Cerebellar cortex (tissue), 1 donor: ENCODE results near the gene VSIR.

ENCODE experiments used
- DNase-seq: peaks from one replicate; pipeline ENCODE4 v3.0.0-alpha.2; 2015; ENCODE audit warnings: low spot score

Gene VSIR

DNA sequence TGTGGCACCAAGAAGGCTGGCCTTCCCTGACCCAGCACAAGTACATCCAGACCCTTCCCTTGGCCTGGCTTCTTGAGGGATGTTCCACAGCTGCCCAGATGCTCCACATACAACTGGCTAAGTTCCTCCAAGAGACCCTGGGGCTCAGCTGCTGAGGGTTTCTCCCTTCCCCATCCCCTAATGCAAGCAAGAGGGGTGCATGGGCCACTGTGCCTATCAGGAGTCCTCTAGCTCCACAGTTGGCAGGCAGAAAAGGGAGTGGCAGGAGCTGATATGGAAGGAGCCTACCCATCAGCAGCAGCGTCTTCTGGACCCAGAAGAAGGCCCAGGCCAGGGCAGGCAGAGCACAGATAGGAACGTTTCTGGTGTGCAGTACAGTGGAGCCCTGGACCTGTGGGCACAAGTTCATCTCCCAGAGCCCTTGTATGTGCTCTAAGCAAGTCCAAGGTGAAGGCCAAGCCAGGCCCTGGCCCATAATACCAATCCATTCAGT lies 26.2 kb downstream of the VSIR start:
- no peak for DNase-seq

DNA sequence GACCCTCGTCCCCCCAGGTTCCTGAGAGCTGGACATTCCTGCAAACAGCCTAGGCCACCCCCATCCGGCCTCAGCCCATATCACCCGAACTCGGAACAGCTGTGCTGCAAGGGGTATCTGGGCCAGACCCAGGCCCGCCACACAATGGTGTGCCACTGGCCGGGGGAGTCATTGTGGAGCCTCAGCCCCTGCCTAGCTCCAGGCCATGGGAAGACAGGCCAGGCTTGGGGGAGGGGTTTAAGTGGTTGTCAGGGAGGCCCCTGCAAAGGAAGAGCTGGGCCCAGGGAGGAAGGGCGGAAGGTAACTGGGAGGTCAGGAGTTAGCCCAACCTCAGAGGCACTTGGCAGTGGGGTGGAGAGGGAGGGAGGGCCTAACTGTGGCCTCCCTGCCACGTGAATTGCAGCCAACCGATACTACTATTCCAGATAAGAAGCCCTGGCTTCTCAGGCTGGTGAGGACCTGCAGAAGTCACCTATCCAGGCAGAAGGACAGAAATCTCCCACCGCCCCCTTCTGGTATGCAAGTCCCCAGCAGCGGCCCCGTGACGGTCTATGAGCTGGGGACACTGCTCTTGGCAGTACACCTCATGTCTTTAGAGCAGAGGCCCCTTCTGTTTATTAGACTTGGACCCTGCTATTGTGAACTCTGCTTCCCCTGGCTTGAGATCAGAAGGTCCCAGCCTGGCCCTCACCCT lies 26.8 kb downstream of the VSIR start:
- DNase-seq: peak; percentile 10

DNA sequence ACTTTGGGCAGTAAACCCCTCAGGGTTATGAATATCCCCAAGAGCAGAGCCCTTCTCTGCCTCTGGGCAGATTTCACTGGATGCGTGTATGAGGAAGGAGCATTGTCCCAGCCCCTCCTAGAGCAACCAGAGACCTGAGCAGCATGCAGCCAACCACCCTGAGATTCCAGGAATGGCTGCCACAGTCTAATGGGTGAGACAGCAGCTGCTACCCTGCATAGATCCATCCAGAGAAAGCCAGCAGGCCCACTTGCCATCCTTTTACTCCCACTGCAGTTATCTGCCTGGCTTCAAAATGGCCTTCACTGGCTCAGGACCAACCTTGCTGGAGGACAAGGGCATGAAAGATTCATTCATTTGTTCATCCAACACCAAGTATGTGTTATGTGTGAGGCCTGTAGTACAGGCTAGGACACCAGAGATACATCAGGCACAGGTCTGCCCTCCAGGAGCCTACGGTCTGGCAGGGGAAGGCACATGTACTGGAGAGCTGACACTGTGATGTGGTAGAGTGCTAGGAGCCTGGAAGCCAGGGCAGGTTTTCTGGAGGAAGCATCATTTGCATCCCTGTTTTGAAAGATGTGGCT lies 27.6 kb downstream of the VSIR start:
- no peak for DNase-seq

GRCh38 chr10:71744897-71745663 lies 28.2 kb downstream of the VSIR start:
- DNase-seq: no peak

DNA sequence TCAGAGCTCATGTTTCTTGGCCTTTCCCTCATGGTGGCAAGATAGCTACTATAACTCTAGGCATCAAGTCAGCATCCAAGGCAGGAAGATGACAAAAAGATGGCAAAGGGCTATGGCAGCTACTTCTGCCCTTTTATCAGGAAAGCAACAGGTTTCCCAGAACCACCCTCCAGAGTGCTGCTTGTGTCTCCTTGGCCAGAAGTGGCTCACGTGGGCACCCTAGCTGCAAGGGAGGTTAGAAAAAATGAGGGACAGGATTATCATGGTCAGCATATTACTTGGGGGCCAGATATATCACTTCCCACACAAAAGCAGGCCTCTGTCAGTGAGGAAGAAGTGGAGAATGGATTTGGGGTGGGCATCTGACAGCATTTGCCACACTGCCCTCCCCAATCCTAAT lies 29.5 kb downstream of the VSIR start:
- DNase-seq: no peak

DNA sequence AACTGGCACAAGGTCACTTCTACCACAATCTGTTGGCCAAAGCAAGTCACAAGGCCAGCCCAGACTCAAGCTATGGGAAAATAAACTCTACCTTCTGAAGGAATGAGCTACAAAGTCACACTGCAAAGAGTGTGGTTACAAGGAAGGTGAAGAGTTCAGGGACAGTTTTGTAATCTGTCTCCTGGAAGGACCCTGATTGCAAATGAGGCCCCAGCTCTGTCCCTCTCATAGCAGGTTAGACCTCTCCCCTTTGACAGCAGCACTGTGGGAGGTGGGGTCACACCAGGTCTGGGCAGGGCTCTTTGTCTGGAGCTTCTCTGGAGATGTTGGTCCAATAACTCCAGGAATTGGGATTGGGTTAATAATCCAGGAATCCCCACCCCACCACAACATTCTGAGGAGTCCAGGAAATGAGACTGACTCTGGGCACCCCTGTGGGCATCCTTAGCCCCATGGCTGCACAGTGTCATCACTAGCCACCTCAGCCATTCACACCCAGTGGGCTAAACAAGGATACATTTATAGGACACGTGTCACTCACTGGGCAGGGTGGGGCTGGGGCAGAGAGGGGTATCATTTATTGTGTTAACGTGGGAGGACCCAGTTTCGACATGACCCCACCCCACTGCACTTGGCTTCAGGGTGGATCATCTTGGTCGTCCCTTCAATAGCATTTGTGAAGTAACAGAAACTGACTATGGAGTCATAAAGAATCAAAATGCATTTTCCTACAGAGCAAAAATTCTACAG lies 30.1 kb downstream of the VSIR start:
- no peak for DNase-seq

DNA sequence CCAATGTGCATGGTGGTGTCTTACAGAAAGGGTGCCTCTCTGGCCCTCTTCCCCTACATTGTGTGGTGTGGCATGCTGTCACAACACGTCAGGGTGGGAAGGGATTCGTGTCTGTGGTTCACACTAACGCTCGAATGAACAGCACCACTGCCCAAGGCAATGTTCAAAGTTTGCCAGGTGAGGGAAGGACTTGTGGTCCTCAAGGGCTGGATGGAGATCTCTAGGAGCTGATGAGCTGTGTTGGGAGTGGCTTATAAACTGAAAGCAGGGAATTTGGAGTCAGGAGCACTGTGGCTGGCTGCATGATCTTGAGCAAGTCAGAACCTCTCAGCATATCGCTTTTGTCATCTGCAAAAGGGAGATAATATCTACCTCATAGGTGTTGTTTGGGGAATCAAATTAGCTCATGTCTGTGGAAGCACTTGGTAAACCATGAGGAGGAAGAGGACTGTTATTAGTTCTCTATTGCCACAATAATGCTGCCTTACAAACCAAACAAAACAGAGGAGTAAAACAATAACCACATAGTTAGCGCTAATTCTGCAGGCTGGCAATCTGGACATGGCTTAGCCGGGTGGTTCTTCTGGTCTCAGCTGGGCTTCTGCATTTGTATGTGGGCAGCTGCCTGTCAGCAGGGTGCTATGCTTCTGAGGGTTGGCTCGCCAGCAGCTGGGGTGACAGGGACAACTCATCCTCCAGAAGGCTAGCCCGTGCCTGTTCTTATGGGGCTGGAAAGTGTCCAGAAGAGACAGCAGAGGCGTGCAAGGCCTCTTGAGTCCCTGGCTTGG lies 30.8 kb downstream of the VSIR start:
- DNase-seq: no peak

DNA sequence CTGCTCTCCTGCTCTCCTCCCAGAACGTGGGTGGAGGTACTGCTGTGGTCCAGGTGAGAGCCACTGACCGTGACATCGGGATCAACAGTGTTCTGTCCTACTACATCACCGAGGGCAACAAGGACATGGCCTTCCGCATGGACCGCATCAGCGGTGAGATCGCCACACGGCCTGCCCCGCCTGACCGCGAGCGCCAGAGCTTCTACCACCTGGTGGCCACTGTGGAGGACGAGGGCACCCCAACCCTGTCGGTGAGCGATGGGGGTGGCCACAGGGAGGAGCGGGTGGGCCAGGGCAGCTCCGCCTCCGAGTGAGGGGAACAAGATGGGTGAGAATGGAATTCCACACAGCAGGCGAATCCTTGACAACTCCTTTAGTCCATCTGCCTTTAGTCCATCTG lies 31.6 kb downstream of the VSIR start:
- no peak for DNase-seq

GRCh38 chr10:71741029-71741428 lies 32.3 kb downstream of the VSIR start:
- no peak for DNase-seq

- DNase-seq: peak; percentile 15
Observed at GRCh38 chr10:71740069-71740653, 33.2 kb downstream of the VSIR start.

GRCh38 chr10:71739358-71739900 lies 33.9 kb downstream of the VSIR start:
- no peak for DNase-seq

DNA sequence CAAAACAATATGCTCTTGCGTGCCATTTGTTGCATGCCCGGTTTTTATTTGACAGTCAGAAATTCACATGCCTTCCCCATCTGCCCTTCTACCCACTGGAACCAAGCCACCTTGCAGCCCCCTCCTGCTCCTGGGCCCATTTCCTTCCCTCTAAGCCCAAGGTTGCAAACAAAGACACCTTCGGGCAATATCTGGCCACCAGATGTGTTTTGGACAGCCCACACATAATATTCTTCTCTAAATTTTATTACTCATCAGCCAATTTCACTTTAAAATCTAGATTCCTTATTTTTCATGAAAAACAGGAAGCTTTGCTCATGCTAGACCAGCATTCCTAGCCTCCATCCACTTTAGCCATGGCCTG lies 35.5 kb downstream of the VSIR start:
- no peak for DNase-seq

GRCh38 chr10:71737001-71737833 lies 36.1 kb downstream of the VSIR start:
- DNase-seq: peak; percentile 91

DNA sequence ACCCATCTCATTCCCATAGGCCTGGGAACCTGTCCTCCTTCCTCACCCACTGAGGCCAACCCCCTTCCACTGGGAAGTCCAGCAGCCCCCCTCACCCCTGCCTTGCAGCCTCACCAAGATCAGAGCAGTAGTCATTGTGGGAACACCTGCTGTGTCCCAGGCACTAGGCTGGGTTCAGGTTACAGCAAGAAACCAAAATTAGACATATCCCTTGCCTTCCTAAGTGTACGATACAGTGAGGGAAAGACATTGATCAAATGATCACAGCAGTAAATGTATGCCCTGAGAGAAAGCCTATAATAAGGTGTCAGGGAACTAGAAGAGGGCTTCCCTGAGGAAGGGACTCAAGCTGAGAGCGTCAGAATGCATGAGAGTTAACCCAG lies 36.8 kb downstream of the VSIR start:
- no peak for DNase-seq

GRCh38 chr10:71735709-71736569 lies 37.4 kb downstream of the VSIR start:
- no peak for DNase-seq

DNA sequence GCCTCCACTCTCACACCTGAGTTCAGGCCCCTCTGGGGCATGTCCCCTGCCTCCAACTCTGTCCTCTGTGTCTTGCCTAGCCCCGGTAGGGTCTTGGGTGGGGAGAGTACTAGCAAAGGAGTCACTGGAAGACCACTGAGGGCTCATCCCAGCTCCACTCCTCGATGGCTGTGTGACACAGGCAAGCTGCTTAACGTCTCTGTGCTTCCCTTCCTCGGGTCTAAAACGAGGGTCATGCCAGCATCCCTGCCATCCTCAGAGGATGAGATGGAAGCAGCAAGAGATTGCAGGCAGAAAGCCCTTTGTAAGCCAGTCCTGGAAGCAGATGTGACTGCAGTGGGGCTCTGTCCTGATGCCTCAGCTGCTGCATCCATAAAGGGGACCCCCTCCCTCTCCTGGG lies 38.5 kb downstream of the VSIR start:
- DNase-seq: no peak

DNA sequence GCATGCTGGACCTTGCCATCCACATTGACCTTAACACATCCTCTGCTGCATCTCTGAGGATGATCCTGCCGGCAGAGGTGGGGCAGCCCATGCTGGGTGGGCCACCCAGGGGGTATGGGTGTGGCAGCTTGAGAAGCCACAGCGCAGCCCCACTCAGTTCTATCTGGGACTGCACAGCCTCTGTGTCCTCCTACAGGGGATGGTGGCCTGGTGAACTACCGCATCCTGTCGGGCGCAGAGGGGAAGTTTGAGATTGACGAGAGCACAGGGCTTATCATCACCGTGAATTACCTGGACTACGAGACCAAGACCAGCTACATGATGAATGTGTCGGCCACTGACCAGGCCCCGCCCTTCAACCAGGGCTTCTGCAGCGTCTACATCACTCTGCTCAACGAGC lies 41.5 kb downstream of the VSIR start:
- DNase-seq: no peak

DNA sequence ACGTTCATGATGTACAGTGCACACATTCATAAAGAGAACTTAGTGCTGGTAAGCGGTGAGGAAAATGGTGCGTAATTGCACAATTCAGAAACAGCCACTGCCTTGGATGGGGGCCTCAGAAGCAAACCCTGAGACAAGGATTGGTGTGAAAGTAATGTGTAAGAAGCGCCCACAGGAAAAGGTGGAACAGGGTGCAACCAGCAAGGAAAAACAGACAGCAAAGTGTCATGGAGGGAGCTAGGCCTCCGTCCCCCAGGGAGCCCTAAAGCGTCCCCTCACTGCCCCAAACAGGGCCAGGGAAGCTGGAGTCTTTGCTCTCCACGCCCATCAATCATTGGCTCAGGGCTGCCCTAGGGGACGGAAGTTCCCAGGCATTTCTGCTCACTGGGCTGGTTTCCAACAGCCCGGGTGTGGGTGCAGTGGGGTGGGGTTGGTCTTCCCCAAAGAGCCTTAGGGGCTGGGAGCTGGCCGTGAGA lies 44.1 kb downstream of the VSIR start:
- no peak for DNase-seq
